DMS153 (cell line): ENCODE data around the gene RAB3B.
"Not testable (repeated sequence)": the region's sequence is repeated elsewhere in the genome, so short reads cannot be mapped to it uniquely, and the experiment has no call there.

ENCODE experiments used
- DNase-seq: peaks from one replicate; lab custom pipeline; 2025; lab: John Stamatoyannopoulos, UW

The RAB3B gene

DNA sequence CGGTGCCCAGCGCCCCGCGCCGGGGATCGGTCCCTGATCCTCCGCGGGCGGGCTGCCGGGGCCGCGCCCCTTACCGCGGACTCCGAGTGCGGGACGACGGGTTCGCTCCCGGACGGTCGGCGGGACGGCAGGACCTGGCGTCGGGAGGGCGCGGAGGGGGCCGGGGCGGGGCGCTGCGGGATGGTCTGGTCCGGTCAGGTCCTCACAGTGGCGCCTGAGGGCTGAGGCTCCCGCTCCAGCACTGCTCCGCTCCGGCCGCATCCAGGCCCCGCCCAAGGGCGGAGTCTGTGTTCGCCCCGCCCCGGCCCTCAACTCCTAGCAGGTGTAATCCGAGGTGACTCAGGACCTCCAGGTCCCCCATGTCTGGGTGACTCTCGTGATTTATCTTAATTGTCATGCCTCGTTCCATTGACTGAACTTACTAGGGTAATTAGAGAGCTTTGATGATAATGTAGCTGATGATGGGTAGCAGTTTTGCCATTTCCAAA is at the start of gene RAB3B:
Gene RAB3B, minus strand, starts transcription at position 223 of the 488 bp plus-strand sequence. CDS start 13,583 bp downstream, outside the sequence.
- DNase-seq: peak; percentile 70

GRCh38 chr1:52037909-52038308 is 47.4 kb upstream of the RAB3B start:
- no peak for DNase-seq

DNA sequence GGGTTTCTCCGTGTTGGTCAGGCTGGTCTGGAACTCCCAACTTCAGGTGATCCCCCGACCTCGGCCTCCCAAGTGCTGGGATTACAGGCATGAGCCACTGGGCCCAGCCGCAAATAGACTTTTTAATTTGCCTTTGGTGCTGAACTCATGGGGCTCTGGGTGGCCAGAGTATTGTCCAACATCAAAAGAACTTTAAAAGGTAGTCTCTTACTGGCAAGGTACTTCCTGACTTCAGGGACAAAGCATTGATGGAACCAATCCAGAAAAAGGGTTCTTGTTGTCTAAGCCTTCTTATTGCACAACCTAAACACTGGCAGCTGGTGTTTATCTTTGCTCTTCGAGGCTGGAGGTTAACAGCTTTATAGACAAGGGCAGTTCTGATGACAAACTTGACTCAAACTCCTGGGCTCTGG is 46.9 kb upstream of the RAB3B start:
- peak; percentile 51 for DNase-seq

DNA sequence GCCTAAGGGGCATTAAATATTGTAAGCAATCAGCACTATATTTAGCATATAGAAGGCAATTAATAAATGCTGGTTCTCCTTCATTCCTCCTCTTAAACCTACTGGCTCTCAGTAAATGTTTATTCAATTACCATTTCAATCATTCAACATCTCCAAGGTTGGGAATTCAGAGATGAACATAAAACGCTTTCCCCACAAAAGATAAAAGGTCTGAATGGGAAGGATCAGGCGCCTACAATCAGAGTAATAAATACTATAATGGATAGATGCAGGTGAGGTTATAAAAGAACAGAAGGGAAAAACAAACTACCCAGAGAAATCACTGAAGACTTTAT is 43.5 kb upstream of the RAB3B start:
- DNase-seq: no peak

DNA sequence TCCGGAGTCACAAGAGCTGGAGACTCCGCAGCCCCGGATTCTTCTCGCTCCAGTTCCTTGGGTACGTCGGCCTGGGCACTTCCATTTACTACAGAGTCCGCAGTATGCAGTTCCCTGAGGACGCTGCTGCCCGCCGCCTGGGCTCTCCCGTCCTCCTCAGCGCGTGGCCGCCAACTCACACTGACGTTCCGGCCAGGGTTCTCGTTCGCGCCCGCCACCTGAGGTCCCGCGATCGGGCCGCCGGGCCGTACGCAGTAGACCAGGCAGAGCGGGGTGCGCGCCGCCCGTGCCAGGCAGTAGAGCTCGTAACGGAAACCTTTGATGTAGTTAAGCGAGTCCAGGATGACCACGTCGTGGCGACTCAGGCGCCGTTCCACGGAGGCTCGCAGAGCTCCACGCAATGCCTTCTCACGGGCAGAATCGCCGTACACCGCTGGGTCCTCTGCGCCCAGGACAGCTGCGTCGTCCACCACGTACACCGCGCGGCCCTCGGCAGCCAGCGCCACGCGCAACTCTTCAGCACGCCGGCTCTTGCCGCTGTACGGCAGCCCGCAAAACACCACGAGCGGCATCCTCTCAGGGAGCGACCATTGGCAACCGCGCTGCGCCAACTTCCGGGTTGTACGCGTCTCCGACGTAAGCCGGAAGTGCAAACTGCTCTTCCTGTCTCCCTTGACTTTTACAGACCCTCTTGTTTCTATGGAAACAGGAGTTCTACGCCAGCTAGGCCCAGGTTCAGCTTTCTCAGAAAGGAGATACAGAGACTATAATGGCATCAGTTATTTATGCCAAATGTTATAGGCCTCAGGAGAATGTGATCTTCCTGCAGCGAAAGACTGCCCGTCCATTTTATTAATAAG is 42.9 kb upstream of the RAB3B start, which contains the start of gene KTI12:
Gene KTI12, minus strand, starts transcription at position 621 of the 860 bp plus-strand sequence. Its CDS starts 49 bp downstream, at position 572.
- peak; percentile 77 for DNase-seq

GRCh38 chr1:52032785-52033131 is 42.3 kb upstream of the RAB3B start:
- DNase-seq: no peak

GRCh38 chr1:52032124-52032784 is 41.8 kb upstream of the RAB3B start:
- no peak for DNase-seq

GRCh38 chr1:52028839-52029238 is 38.3 kb upstream of the RAB3B start:
- DNase-seq: not testable (repeated sequence)

DNA sequence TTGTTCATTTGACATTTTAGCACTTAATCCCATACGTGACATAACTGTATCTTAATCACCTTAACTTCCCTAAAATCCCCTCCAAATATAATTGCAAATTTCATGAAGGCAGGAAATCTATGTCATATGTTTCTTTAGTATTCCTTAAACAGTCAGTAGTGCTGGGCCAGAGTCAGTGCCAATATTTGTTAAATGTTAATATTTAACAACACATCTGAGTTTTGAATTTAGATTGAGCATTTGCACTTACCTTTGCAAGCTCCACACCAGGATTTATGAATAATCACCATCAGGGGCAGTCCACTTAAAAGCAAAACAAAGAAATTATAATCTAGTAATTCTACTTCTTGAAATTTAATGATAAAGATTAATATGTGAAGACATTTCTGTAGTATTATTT is 37.8 kb upstream of the RAB3B start:
- no peak for DNase-seq

- DNase-seq: no peak
Observed at GRCh38 chr1:52026278-52026677, 35.8 kb upstream of the RAB3B start.

DNA sequence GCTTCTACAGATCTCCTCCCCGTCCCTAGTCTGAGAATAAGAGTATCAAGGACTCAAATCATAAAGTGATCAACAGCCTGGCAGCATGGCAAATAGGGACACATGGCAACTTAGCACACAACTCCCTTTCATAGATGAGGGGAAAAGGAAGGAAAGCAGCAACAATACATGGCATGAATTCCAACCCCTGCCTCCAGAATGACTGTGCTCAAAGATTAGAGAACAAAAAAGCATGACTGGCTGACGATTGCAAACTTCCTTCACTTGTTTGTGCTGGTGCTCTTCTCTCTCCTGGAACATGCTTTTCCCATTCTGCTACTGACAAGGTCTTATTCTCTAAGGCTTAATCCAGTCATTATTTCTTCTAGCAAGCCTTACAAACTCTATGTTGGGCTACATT is 31.6 kb upstream of the RAB3B start:
- no peak for DNase-seq

DNA sequence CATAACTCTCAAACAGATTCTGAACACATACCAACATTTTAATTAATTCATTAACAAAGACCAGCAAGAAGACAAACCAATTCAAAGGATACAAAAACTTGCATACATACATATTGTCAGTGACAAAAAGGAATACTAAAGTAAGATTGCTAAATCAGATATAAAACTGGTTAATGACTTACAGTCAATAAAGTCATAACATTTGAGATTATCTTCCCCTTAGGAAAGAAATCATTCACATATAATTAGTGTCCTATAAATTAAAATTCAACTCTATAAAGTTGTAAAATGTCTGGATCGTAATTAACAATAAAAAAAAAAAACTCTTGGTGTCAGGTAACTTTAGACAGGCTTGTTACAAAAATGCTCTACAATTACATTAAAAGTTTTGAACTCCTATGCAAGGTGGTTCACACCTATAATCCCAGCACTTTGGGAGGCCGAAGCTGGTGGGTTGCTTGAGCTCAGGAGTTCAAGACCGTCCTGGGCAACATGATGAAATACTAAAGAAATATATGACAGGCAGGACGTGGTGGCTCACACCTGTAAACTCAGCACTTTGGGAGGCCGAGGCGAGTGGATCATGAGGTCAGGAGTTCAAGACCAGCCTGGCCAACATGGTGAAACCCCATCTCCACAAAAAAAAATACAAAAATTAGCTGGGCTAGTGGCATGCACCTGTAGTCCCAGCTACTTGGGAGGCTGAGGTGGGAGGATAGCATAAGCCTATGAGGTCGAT is 17.7 kb upstream of the RAB3B start:
- no peak for DNase-seq

DNA sequence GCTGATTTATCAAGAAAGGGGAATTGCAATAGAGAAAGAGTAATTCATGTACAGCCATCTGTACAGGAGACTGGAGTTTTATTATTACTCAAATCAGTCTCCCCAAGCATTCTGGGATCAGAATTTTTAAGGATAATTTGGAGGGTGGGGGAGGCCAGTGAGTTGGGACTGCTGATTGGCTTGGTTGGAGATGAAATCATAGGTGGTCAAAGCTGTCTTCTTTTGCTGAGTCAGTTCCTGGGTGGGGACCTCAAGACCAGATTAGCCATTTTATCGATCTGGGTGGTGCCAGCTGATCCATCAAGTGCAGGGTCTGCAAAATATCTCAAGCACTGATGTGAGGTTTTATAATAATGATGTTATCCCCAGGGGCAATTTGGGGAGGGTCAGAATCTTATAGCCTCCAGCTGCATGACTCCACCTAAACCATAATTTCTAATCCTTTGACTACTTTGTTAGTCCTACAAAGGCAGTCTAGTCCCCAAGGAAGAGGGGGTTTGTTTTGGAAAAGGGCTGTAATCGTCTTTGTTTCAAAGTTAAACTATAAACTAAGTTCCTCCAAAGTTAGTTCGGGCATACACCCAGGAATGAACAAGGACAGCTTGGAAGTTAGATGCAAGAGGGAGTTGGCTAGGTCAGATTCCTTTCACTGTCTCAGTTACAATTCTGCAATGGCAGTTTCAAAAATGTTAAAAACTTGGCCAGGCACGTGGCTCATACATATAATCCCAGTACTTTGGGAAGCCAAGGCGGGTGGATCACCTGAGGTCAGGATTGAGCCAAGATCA is 16.9 kb upstream of the RAB3B start:
- no peak for DNase-seq

DNA sequence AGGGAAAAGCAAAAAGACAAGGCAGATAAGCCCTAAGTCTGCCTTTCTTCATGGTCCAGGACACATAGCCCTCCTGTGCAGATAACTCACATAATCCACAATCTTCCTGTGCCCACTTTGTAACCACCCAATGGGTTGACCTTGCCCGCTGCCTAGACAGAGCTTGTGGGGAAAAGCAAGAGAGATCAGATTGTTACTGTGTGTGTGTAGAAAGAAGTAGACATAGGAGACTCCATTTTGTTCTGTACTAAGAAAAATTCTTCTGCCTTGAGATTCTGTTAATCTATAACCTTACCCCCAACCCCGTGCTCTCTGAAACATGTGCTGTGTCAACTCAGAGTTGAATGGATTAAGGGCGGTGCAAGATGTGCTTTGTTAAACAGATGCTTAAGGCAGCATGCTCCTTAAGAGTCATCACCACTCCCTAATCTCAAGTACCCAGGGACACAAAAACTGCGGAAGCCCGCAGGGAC is 15.6 kb upstream of the RAB3B start:
- DNase-seq: not testable (repeated sequence)

- DNase-seq: not testable (repeated sequence)
Observed at GRCh38 chr1:52005548-52005947, 15.0 kb upstream of the RAB3B start.

- no peak for DNase-seq
Observed at GRCh38 chr1:52003877-52004276, 13.4 kb upstream of the RAB3B start.

GRCh38 chr1:52002038-52002917 is 11.8 kb upstream of the RAB3B start:
- DNase-seq: peak; percentile 81

DNA sequence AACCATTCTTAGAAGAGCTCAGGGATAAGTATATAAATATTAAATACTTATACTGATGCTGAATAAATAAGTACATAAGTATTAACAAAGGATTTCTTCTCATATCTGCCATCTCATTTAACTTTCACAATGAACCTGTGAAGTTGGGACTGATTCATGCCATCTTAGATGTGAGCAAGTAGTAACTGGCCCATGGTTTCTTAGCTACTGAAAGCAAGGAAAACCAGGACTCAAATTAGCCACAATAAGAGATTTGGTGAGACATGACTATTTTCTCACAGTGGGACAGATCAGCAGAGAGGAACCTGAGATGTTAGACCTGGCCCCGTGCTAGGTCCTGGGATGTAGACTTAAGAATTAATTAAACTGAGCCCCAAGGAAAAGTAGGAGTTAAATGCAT is 8.2 kb upstream of the RAB3B start:
- no peak for DNase-seq

DNA sequence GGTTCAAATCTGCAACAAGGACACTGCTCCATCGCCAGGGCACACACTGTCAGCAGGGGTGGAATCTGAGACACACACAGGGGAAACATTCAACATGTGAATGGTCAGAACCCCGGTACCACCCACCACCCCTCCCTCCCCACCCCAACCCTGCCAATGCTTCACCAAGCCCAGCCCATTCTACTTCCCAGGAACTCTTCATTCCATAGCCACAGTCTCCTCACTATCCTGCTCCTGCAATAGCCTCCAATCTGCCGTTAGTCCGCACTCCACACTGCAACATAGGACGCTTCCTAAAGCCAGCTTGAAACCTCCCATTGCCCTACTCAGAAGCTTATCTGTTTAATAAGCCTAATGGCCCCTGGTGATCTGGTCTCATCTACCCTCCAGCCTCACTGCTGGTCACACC is 7.5 kb upstream of the RAB3B start:
- DNase-seq: no peak
